ENCODE measurements around the gene LRRC4. TPM values are rescaled to one million over a fixed set of nuclear protein-coding genes. Genes with fewer than 3 reads are reported as not detected.

The LRRC4 gene
- total RNA-seq, 1 experiment from 2014 or later: 0.39 TPM

- Histone ChIP-seq H3K36me3 (ENCODE audit: low read depth) (no peaks in the 10 kb centered on the region; the same call in 1 of the 2 replicates), H2AFZ (no peak overlapping the region), H3K4me1 (replicated peaks; ENCODE audit: insufficient read depth) (peaks cover 7% of the 10 kb centered on the region), H3K9me2 (ENCODE audit: insufficient read depth) (no peaks in the 10 kb centered on the region), H3K27ac (no peak overlapping the region), H3F3A (ENCODE audit: insufficient read depth, low read depth) (no peaks in the 10 kb centered on the region), H3K79me2 (ENCODE audit: low read depth) (no peaks in the 10 kb centered on the region), H3K9me3 (ENCODE audit: insufficient read depth, low read depth) (no peaks in the 10 kb centered on the region), H3K4me3 (no peak overlapping the region), H3K27me3 (ENCODE audit: insufficient read depth, low read depth) (no peaks in the 10 kb centered on the region), H4K20me1 (ENCODE audit: insufficient read depth) (no peaks in the 10 kb centered on the region; the same call in 1 of the 2 replicates), H3K4me2 (no peak overlapping the region)
- intact Hi-C loops (cut with micrococcal nuclease; ENCODE audit: unreplicated experiment): loop anchor here (5.0 kb wide), 1 partner anchor 63 kb away; no protein-coding TSS in a partner anchor
- POLR2A ChIA-PET (ENCODE audit: unreplicated experiment): interaction anchor here (0.5 to 0.7 kb wide), 3 partner anchors 28 to 233 kb away, joined by 3 to 6 read pairs (median 4); no protein-coding TSS in a partner anchor
- no peak for TF ChIP-seq EZH2 (IDR thresholded peaks at IDR 0.05; ENCODE audit: low read depth)
- no peak for TF ChIP-seq CTCF (conservative IDR thresholded peaks at IDR 0.05)
- CTCF ChIA-PET: interaction anchor here (0.5 kb wide), 1 partner anchor 11 kb away, joined by 13 read pairs; no protein-coding TSS in a partner anchor
- no TSS peak for BruUV-seq (replicated peaks)
- peak; percentile 8 to 59 for DNase-seq
Observed at GRCh38 chr7:127983804-127984332, 47.4 kb downstream of the LRRC4 start.

GRCh38 chr7:127981965-127982364, 49.3 kb downstream of the LRRC4 start:
- no peaks in the 10 kb centered on the region for H3K9me2 ChIP-seq (ENCODE audit: insufficient read depth)
- no peaks in the 10 kb centered on the region for H3K27me3 ChIP-seq (ENCODE audit: insufficient read depth, low read depth)
- peaks cover 7% of the 10 kb centered on the region for H3K4me1 ChIP-seq (replicated peaks; ENCODE audit: insufficient read depth)
- TF ChIP-seq EZH2 (IDR thresholded peaks at IDR 0.05; ENCODE audit: low read depth) (no peak), CTCF (conservative IDR thresholded peaks at IDR 0.05) (no peak)
- H3K4me2 ChIP-seq: no peak overlapping the region
- no peak overlapping the region for H2AFZ ChIP-seq
- H3K27ac ChIP-seq: no peak overlapping the region
- no peaks in the 10 kb centered on the region; the same call in 1 of the 2 replicates for H4K20me1 ChIP-seq (ENCODE audit: insufficient read depth)
- DNase-seq: no peak
- no peaks in the 10 kb centered on the region; the same call in 1 of the 2 replicates for H3K9me3 ChIP-seq (ENCODE audit: insufficient read depth, low read depth)
- intact Hi-C loops (cut with micrococcal nuclease; ENCODE audit: unreplicated experiment): loop anchor here (5.0 kb wide), 1 partner anchor 65 kb away; no protein-coding TSS in a partner anchor
- H3K4me3 ChIP-seq: no peak overlapping the region
- H3F3A ChIP-seq (ENCODE audit: insufficient read depth, low read depth): no peaks in the 10 kb centered on the region
- CTCF ChIA-PET: no interaction called here
- H3K79me2 ChIP-seq (ENCODE audit: low read depth): no peaks in the 10 kb centered on the region
- BruUV-seq (replicated peaks): no TSS peak
- no peaks in the 10 kb centered on the region; the same call in 1 of the 2 replicates for H3K36me3 ChIP-seq (ENCODE audit: low read depth)
- POLR2A ChIA-PET (ENCODE audit: unreplicated experiment): no interaction called here

GRCh38 chr7:127980901-127981300, 50.3 kb downstream of the LRRC4 start:
- TF ChIP-seq CTCF (conservative IDR thresholded peaks at IDR 0.05) (no peak), EZH2 (IDR thresholded peaks at IDR 0.05; ENCODE audit: low read depth) (no peak)
- Histone ChIP-seq H3F3A (ENCODE audit: insufficient read depth, low read depth) (no peaks in the 10 kb centered on the region), H3K9me2 (ENCODE audit: insufficient read depth) (no peaks in the 10 kb centered on the region), H3K4me1 (replicated peaks; ENCODE audit: insufficient read depth) (peaks cover 7% of the 10 kb centered on the region), H3K79me2 (ENCODE audit: low read depth) (no peaks in the 10 kb centered on the region), H2AFZ (no peak overlapping the region), H3K27ac (no peak overlapping the region), H4K20me1 (ENCODE audit: insufficient read depth) (no peaks in the 10 kb centered on the region; the same call in 1 of the 2 replicates), H3K36me3 (ENCODE audit: low read depth) (no peaks in the 10 kb centered on the region; the same call in 1 of the 2 replicates), H3K4me2 (no peak overlapping the region), H3K9me3 (ENCODE audit: insufficient read depth, low read depth) (no peaks in the 10 kb centered on the region; the same call in 1 of the 2 replicates), H3K27me3 (ENCODE audit: insufficient read depth, low read depth) (no peaks in the 10 kb centered on the region), H3K4me3 (no peak overlapping the region)
- no peak for DNase-seq
- BruUV-seq (replicated peaks): no TSS peak
- ChIA-PET CTCF (no interaction called here), POLR2A (ENCODE audit: unreplicated experiment) (no interaction called here)
- intact Hi-C loops (cut with micrococcal nuclease; ENCODE audit: unreplicated experiment): loop anchor here (5.0 kb wide), 1 partner anchor 66 kb away; no protein-coding TSS in a partner anchor
